Measurements from ENCODE around the gene GLG1.

The GLG1 gene

DNA sequence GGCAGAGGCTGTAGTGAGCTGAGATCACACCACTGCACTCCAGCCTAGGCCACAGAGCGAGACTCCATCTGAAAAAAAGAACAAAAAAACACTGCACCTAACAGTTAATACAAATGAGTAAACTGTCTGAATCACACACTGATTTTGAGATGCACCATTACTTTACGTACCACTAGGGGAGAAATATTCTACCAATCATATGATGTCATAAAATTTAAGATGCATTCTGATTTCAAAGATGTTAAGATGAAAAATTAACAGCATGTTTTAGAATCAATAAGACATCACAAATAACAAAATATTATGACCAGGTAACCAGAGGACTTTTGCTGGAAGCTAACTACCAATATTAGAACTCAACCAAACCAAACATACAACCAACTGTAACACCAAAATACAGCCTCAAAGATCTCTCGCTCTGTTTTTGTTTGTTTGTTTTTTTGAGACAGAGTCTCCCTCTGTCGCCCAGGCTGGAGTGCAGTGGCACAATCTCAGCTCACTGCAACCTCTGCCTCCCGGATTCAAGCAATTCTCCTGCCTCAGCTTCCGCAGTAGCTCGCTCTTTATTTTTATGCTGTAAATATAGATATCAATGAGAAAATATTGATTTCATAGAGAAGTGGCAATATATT, 31.6 kb downstream of the GLG1 start:
- Mint-ChIP-seq H3K27me3 (no peaks in the 10 kb centered on the region), H3K27ac (peak overlapping the region; percentile 19), H3K36me3 (ENCODE audit: low read depth) (peaks cover 2% of the 10 kb centered on the region), H3K4me3 (no peak overlapping the region), H3K9me3 (no peaks in the 10 kb centered on the region), H3K4me1 (peaks cover 69% of the 10 kb centered on the region)
- no peak for ATAC-seq
- DNase-seq: no peak

DNA sequence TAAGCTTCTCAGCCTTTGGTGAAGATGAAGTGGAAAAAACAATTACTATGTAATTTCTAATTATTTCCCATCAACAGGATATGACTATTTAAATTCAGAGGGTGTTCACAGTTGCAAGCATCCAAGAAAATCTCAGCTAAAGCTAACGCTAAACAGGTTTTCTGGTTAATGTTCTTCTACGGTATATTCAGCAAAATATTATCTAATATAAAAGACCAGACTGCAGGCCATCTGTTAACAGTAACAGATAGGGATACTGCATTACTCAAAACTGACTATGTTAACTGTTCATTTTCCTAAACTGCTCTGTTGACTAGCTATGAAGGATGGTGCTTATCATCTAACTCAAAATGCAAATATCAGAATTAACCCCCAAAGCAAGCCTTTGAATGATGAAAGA, 32.8 kb downstream of the GLG1 start:
- Mint-ChIP-seq H3K36me3 (ENCODE audit: low read depth) (peaks cover 2% of the 10 kb centered on the region), H3K27ac (no peak overlapping the region), H3K4me1 (peaks cover 76% of the 10 kb centered on the region), H3K4me3 (no peak overlapping the region), H3K27me3 (no peaks in the 10 kb centered on the region), H3K9me3 (no peaks in the 10 kb centered on the region)
- DNase-seq (no peak), ATAC-seq (no peak)

DNA sequence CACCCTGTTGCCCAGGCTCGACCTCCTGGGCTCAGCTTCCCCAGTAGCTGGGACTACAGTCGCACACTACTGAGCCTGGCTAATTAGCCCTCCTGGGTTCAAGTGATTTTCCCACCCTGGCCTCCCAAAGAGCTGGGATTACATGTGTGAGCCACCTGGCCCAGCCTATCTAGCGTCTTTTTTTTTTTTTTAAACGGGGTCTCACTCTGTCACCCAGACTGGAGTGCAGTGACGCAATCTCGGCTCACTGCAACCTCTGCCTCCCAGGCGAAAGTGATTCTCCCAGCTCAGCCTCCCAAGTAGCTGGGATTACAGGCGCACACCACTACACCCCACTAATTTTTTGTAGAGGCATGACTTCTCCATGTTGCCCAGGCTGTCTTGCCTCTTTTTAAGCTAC, 33.3 kb downstream of the GLG1 start:
- no peaks in the 10 kb centered on the region for H3K9me3 Mint-ChIP-seq
- DNase-seq: no peak
- H3K36me3 Mint-ChIP-seq (ENCODE audit: low read depth): peaks cover 2% of the 10 kb centered on the region
- no peaks in the 10 kb centered on the region for H3K27me3 Mint-ChIP-seq
- peaks cover 76% of the 10 kb centered on the region for H3K4me1 Mint-ChIP-seq
- ATAC-seq: no peak
- H3K4me3 Mint-ChIP-seq: no peak overlapping the region
- no peak overlapping the region for H3K27ac Mint-ChIP-seq

DNA sequence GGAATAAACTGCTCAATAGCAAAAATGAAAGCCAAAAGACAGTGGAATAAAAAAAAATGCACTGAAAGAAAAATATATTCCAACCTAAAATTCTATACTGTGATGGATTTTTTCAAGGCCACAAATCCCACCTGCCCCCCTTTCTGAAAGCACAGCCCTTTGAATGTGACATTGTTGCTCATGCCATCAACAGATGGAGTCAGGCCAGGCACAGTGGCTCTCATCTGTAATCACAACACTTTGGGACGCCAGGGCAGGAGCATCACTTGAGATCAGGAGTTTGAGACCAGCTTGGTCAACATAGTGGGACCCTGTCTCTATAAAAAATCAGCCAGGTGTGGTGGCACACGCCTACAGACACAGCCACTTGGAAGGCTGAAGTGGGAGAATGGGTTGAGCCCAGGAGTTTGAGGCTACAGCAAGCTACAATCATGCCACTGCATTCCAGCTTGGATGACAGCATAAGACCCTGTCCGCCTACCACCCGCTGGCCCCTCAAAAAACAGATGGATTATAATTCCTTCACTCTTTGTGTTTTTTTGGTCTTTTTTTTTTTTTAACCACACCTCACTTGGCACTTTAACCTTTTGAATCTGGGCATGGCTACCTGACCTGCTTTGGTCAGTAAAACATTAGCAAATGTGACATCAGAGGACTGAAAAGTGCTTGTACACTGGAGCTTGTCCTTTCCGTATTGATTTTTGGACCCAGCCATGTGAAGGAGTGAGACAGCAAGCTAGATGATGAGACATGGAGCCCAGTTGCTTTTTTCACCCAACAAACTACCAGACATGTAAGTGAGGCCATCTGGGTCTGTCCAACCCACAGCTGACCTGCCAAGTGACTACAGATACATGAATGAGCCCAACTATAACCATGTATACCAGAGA, 36.3 kb downstream of the GLG1 start:
- Mint-ChIP-seq H3K4me3 (no peak overlapping the region), H3K4me1 (peaks cover 78% of the 10 kb centered on the region), H3K36me3 (ENCODE audit: low read depth) (peaks cover 6% of the 10 kb centered on the region), H3K9me3 (no peaks in the 10 kb centered on the region), H3K27ac (no peak overlapping the region), H3K27me3 (no peaks in the 10 kb centered on the region)
- DNase-seq (no peak), ATAC-seq (no peak)

DNA sequence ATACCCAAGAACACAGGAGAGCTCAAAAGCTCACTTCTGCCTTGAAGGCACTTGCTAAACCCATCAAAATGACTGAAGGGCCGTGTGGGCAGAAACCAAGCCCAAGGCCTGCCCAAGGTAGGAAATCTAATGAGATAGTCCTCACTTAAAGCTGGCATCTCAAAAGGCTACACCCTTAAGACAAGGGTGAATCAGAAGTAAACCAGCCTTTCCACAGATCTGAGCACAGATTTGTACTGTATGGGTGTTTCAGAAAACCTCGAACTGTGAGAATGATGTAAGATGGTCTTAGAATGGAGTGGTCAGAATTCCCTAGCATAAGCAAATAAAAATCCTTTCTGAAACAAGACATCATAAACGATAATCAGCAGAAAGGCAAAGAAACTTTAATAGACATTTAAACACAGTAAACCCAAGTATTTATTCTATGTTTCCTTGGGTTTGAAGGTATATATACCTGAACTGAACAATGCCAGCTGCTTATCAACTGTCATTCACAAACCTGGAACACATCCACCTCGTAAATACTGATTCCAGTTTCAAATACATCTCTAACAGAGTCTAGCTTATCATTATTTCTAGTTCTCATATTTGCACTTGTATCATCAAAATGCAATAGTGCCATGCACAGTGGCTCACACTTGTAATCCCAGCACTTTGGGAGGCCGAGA, 37.8 kb downstream of the GLG1 start:
- no peaks in the 10 kb centered on the region for H3K27me3 Mint-ChIP-seq
- H3K9me3 Mint-ChIP-seq: no peaks in the 10 kb centered on the region
- no peak overlapping the region for H3K4me3 Mint-ChIP-seq
- H3K27ac Mint-ChIP-seq: no peak overlapping the region
- H3K36me3 Mint-ChIP-seq (ENCODE audit: low read depth): peaks cover 6% of the 10 kb centered on the region
- peaks cover 79% of the 10 kb centered on the region for H3K4me1 Mint-ChIP-seq
- peak; percentile 64 for ATAC-seq
- no peak for DNase-seq

DNA sequence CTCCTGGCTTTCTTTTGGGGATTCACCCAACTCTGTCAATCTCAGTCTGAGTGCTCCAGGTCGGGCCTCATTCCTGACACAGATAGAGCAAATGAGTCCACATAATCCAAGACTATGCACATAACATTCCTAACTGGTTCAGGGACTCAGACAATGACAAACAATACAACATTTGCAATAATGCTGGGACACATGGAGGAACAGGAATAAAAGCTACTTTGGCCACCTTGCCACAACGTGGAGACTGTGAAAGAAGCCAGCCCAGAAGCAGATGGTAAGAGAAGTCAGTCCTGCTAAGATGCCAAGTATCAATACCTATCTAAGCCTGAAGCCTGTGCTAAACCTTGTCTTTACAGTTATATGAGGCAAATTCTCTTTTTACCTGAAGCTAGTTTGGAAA, 39.0 kb downstream of the GLG1 start:
- H3K4me3 Mint-ChIP-seq: no peak overlapping the region
- ATAC-seq (no peak), DNase-seq (no peak)
- H3K27ac Mint-ChIP-seq: no peak overlapping the region
- peaks cover 10% of the 10 kb centered on the region for H3K36me3 Mint-ChIP-seq (ENCODE audit: low read depth)
- peaks cover 81% of the 10 kb centered on the region for H3K4me1 Mint-ChIP-seq
- no peaks in the 10 kb centered on the region for H3K9me3 Mint-ChIP-seq
- H3K27me3 Mint-ChIP-seq: no peaks in the 10 kb centered on the region

DNA sequence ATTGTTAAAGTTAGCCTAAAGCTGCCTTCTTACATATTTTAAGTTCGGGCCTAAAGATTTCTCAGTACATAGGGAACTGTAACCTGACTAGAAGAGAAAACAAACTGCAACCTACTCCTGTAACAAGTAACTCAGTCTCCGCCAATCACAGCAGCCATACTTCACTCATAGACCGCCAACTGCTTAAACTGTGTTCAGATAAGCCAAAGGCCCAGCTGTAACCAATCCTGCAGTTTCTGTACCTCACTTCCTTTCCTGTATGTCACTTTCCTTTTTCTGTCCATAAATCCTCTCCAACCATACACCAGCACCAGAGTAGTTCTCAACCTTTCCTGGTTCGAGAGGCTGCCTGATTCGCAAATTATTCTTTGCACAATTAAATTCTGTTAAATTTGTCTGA, 41.5 kb downstream of the GLG1 start:
- H3K4me1 Mint-ChIP-seq: peaks cover 82% of the 10 kb centered on the region
- peaks cover 10% of the 10 kb centered on the region for H3K36me3 Mint-ChIP-seq (ENCODE audit: low read depth)
- no peak overlapping the region for H3K4me3 Mint-ChIP-seq
- no peaks in the 10 kb centered on the region for H3K27me3 Mint-ChIP-seq
- H3K27ac Mint-ChIP-seq: no peak overlapping the region
- ATAC-seq: no peak
- H3K9me3 Mint-ChIP-seq: no peaks in the 10 kb centered on the region
- DNase-seq: no peak

DNA sequence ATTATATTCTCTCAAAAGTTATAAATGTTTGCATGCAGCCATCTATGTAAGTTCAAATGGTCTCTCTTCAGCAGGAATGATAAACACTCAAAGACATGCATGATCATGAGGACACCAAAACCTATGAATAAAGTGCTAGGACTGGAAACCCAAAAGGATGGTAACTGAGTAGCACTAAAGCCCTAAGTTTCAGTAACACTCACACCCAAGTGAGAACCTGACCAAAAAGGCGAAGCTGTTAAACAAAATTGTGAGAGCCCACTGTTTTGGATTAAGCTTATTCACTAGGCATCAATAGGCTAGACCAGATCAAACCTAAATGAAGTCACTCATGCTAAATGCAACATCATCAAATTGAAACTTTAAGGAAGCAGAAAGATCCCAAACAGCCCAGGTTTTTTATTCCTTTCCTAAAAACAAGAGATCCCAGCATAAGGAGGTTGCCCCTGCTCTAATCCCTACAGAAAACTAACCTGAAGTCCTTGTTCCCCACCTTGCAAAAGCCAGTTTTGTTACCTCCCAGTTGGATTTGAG, 42.4 kb downstream of the GLG1 start:
- Mint-ChIP-seq H3K4me1 (peaks cover 84% of the 10 kb centered on the region), H3K27ac (no peak overlapping the region), H3K4me3 (no peak overlapping the region), H3K27me3 (no peaks in the 10 kb centered on the region), H3K9me3 (no peaks in the 10 kb centered on the region), H3K36me3 (ENCODE audit: low read depth) (peaks cover 11% of the 10 kb centered on the region)
- DNase-seq: no peak
- no peak for ATAC-seq

DNA sequence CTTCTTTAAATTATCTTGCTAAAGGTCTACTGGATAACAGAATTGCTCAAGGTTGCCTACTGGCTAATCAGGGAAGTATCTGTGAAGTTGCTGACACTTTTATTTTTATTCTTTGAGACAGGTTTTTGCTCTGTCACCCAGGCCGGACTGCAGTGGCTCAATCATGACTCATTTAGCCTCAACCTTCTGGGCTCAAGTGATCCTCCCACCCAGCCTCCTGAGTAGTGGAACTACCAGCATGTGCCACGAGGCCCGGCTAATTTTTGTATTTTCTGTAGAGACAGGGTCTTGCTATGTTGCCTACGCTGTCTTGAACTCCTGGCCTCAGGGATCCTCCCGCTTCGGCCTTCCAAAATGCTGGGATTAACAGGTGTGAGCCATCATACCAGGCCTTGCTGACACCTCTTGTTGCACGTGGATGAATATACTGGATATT, 43.1 kb downstream of the GLG1 start:
- H3K4me3 Mint-ChIP-seq: no peak overlapping the region
- ATAC-seq (peak; percentile 93), DNase-seq (peak; percentile 28)
- no peaks in the 10 kb centered on the region for H3K9me3 Mint-ChIP-seq
- peaks cover 84% of the 10 kb centered on the region for H3K4me1 Mint-ChIP-seq
- peaks cover 11% of the 10 kb centered on the region for H3K36me3 Mint-ChIP-seq (ENCODE audit: low read depth)
- no peaks in the 10 kb centered on the region for H3K27me3 Mint-ChIP-seq
- peak overlapping the region; percentile 25 for H3K27ac Mint-ChIP-seq

DNA sequence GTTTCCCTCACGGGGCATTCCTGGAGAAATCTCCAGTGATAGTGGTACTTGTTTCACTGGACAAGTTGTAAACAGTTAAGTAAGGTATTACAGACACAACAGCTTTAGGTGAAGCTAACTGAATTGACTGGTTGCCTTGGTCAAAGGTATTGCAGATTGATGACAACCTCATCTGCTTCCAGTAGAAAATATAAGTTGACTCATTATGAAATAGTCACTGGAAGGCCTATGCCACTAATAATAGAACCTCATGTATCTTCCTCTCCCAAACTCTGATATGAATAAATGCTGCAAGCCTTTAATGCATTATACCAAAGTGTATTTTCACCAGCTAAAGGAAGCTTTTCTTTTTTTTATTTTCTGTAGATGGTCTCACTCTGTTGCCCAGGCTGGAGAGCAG, 44.8 kb downstream of the GLG1 start:
- Mint-ChIP-seq H3K4me1 (peaks cover 80% of the 10 kb centered on the region), H3K36me3 (ENCODE audit: low read depth) (peaks cover 9% of the 10 kb centered on the region), H3K4me3 (no peak overlapping the region), H3K9me3 (no peaks in the 10 kb centered on the region), H3K27me3 (no peaks in the 10 kb centered on the region), H3K27ac (no peak overlapping the region)
- no peak for ATAC-seq
- DNase-seq: no peak

DNA sequence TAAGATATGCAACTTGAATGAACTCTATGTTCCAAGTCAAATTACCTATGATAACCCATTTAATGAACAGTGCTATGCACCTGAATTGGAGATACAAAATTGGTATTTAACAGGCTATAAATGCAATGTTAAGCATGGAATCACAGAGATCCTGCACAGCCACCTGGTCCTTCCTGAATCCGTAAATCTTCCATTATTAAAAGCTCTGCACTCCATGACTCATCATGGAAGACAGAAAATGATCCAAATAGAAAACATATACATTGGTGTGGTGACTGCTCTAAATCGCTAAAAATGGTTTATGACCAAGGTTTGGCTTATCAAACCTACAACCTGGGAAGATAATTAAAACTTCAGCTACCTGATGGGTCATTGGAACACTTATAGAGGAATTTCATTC, 45.3 kb downstream of the GLG1 start:
- no peaks in the 10 kb centered on the region for H3K27me3 Mint-ChIP-seq
- no peak overlapping the region for H3K27ac Mint-ChIP-seq
- H3K4me1 Mint-ChIP-seq: peaks cover 79% of the 10 kb centered on the region
- peaks cover 9% of the 10 kb centered on the region for H3K36me3 Mint-ChIP-seq (ENCODE audit: low read depth)
- ATAC-seq (no peak), DNase-seq (no peak)
- no peak overlapping the region for H3K4me3 Mint-ChIP-seq
- H3K9me3 Mint-ChIP-seq: no peaks in the 10 kb centered on the region

DNA sequence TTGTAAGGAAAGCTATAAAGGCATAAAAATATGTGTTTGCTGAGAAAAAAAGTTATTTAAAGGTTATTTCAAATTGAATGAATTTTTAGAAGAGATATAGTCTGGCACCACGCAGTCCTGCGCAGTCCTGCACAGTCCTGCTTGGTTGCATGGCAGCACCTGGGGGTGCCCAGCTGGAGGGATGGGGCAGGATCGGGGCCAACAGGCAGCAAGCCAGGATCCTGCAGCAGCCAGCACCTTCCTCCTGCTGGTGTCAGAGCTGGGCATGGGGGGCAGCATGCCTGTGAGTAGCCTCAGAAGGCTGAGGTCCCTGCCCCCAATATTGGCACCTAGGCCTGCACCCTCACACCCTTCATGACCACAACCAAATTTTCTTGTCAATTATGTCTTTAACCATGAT, 46.0 kb downstream of the GLG1 start:
- ATAC-seq (no peak), DNase-seq (no peak)
- peaks cover 7% of the 10 kb centered on the region for H3K36me3 Mint-ChIP-seq (ENCODE audit: low read depth)
- no peak overlapping the region for H3K27ac Mint-ChIP-seq
- H3K27me3 Mint-ChIP-seq: no peaks in the 10 kb centered on the region
- H3K9me3 Mint-ChIP-seq: no peaks in the 10 kb centered on the region
- peaks cover 75% of the 10 kb centered on the region for H3K4me1 Mint-ChIP-seq
- no peak overlapping the region for H3K4me3 Mint-ChIP-seq

DNA sequence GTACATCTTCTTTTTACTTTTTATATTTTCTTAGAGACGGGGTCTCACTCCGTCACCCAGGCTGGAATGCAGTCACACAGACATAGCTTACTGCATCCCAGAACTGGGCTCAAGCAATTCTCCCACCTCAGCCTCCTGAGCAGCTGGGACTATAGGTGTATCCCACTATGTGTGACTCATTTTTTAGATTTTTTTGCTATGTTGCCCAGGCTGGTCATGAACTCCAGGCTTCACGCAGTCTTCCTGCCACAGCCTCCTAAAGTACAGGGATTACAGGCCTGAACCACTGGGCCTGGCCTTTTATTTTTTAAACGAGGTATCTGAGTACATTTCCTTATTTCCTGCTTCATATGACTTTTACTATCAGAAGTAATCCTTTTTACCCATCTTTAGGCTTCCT, 48.0 kb downstream of the GLG1 start:
- no peak overlapping the region for H3K4me3 Mint-ChIP-seq
- H3K27me3 Mint-ChIP-seq: no peaks in the 10 kb centered on the region

DNA sequence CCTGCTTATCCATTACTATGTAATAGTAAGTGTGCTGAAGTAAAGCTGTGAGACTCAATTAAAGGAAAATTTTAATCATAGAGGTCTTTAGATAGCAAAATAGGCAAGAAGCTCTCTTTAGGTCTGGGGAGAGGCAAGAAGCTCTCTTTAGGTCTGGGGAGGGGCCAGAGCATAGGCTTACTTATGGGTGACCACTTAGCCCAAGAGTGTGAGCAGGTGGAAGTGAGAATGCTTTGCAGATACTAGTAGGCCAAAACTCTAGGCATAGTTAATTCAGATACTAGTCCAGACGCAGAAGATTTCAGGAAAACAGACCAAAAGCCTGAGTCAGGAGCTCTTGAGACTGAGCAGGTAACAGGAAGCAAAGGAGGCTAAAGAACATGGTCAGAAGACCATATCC, 49.6 kb downstream of the GLG1 start:
- ATAC-seq: no peak
- Mint-ChIP-seq H3K4me1 (peaks cover 43% of the 10 kb centered on the region), H3K9me3 (no peaks in the 10 kb centered on the region), H3K27me3 (no peaks in the 10 kb centered on the region), H3K4me3 (no peak overlapping the region), H3K36me3 (ENCODE audit: low read depth) (peaks cover 3% of the 10 kb centered on the region), H3K27ac (no peak overlapping the region)
- no peak for DNase-seq

More for the DNA sequence above, 48.0 kb downstream of the GLG1 start:
- ATAC-seq (no peak), DNase-seq (no peak)
- Mint-ChIP-seq H3K9me3 (no peaks in the 10 kb centered on the region), H3K27ac (peak overlapping the region; percentile 77), H3K36me3 (ENCODE audit: low read depth) (peaks cover 6% of the 10 kb centered on the region), H3K4me1 (peaks cover 58% of the 10 kb centered on the region)
